Measurements from ENCODE around the gene ABHD2. TPM values are rescaled to one million over a fixed set of nuclear protein-coding genes. Genes with fewer than 3 reads are reported as not detected.

ABHD2 gene
- total RNA-seq, 1 donor from 2014 or later = 32.3 TPM

- Mint-ChIP-seq H3K4me3 (ENCODE audit: unreplicated experiment) (no peak overlapping the region), H3K36me3 (ENCODE audit: low read depth, unreplicated experiment) (no peaks in the 10 kb centered on the region), H3K27me3 (ENCODE audit: unreplicated experiment) (no peaks in the 10 kb centered on the region), H3K4me1 (ENCODE audit: unreplicated experiment) (peaks cover 9% of the 10 kb centered on the region), H3K9me3 (ENCODE audit: unreplicated experiment) (no peaks in the 10 kb centered on the region), H3K27ac (ENCODE audit: unreplicated experiment) (no peak overlapping the region)
- TF ChIP-seq, protein P1, sequence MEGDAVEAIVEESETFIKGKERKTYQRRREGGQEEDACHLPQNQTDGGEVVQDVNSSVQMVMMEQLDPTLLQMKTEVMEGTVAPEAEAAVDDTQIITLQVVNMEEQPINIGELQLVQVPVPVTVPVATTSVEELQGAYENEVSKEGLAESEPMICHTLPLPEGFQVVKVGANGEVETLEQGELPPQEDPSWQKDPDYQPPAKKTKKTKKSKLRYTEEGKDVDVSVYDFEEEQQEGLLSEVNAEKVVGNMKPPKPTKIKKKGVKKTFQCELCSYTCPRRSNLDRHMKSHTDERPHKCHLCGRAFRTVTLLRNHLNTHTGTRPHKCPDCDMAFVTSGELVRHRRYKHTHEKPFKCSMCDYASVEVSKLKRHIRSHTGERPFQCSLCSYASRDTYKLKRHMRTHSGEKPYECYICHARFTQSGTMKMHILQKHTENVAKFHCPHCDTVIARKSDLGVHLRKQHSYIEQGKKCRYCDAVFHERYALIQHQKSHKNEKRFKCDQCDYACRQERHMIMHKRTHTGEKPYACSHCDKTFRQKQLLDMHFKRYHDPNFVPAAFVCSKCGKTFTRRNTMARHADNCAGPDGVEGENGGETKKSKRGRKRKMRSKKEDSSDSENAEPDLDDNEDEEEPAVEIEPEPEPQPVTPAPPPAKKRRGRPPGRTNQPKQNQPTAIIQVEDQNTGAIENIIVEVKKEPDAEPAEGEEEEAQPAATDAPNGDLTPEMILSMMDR (IDR thresholded peaks at IDR 0.05; ENCODE audit: unreplicated experiment) = no peak
- DNase-seq (ENCODE audit: low spot score) = no peak
Observed at GRCh38 chr15:89165677-89166076, 77.4 kb downstream of the ABHD2 start.

GRCh38 chr15:89167267-89168176, 79.3 kb downstream of the ABHD2 start:
- TF ChIP-seq, protein P1 (IDR thresholded peaks at IDR 0.05; ENCODE audit: unreplicated experiment) = no peak
- H3K9me3 Mint-ChIP-seq (ENCODE audit: unreplicated experiment) = no peaks in the 10 kb centered on the region
- no peaks in the 10 kb centered on the region for H3K36me3 Mint-ChIP-seq (ENCODE audit: low read depth, unreplicated experiment)
- no peak overlapping the region for H3K27ac Mint-ChIP-seq (ENCODE audit: unreplicated experiment)
- no peak overlapping the region for H3K4me3 Mint-ChIP-seq (ENCODE audit: unreplicated experiment)
- DNase-seq (ENCODE audit: low spot score) = no peak
- no peaks in the 10 kb centered on the region for H3K27me3 Mint-ChIP-seq (ENCODE audit: unreplicated experiment)
- peaks cover 9% of the 10 kb centered on the region for H3K4me1 Mint-ChIP-seq (ENCODE audit: unreplicated experiment)

GRCh38 chr15:89168316-89168833, 80.1 kb downstream of the ABHD2 start:
- no peak overlapping the region for H3K27ac Mint-ChIP-seq (ENCODE audit: unreplicated experiment)
- no peaks in the 10 kb centered on the region for H3K36me3 Mint-ChIP-seq (ENCODE audit: low read depth, unreplicated experiment)
- H3K4me3 Mint-ChIP-seq (ENCODE audit: unreplicated experiment) = no peak overlapping the region
- H3K9me3 Mint-ChIP-seq (ENCODE audit: unreplicated experiment) = no peaks in the 10 kb centered on the region
- H3K4me1 Mint-ChIP-seq (ENCODE audit: unreplicated experiment) = peaks cover 9% of the 10 kb centered on the region
- TF ChIP-seq, protein P1 (IDR thresholded peaks at IDR 0.05; ENCODE audit: unreplicated experiment) = no peak
- no peaks in the 10 kb centered on the region for H3K27me3 Mint-ChIP-seq (ENCODE audit: unreplicated experiment)
- no peak for DNase-seq (ENCODE audit: low spot score)

GRCh38 chr15:89170364-89170763, 82.1 kb downstream of the ABHD2 start:
- DNase-seq (ENCODE audit: low spot score) = no peak
- Mint-ChIP-seq H3K27me3 (ENCODE audit: unreplicated experiment) (no peaks in the 10 kb centered on the region), H3K4me1 (ENCODE audit: unreplicated experiment) (peaks cover 9% of the 10 kb centered on the region), H3K36me3 (ENCODE audit: low read depth, unreplicated experiment) (no peaks in the 10 kb centered on the region), H3K4me3 (ENCODE audit: unreplicated experiment) (no peak overlapping the region), H3K27ac (ENCODE audit: unreplicated experiment) (no peak overlapping the region), H3K9me3 (ENCODE audit: unreplicated experiment) (no peaks in the 10 kb centered on the region)
- TF ChIP-seq, protein P1 (IDR thresholded peaks at IDR 0.05; ENCODE audit: unreplicated experiment) = no peak

All from endothelial cell (in vitro differentiated cells).